HepG2 (cell line): Measurements from ENCODE around the gene NKPD1. TPM values are rescaled to one million over a fixed set of nuclear protein-coding genes. Genes with fewer than 3 reads are reported as not detected.
A peak's percentile ranks its signal among the peaks of the same experiment; 100 is the strongest.

ENCODE experiments used
- CAMTA2 ChIP-seq: sonication (generic); formaldehyde crosslinking; IDR thresholded peaks from 2 replicates; pipeline ENCODE4 v1.4.0; 2020; ENCODE audit warnings: mild to moderate bottlenecking, missing genetic modification reagents, borderline replicate concordance
- CEBPB ChIP-seq: IDR thresholded peaks from 2 replicates; pipeline ENCODE4 v1.6.1; 2011; ENCODE audit warnings: low read depth, low read length, improper control_type of control experiment, borderline replicate concordance
- ELK4 ChIP-seq: sonication (generic); formaldehyde crosslinking; IDR thresholded peaks from 2 replicates; pipeline ENCODE4 v1.9.0; 2021; ENCODE audit warnings: missing genetic modification reagents, borderline replicate concordance
- HMG20B ChIP-seq: conservative IDR thresholded peaks from 2 replicates; pipeline ENCODE4 v1.6.1; 2016; ENCODE audit warnings: missing genetic modification reagents, missing compliant biosample characterization
- KAT8 ChIP-seq: IDR thresholded peaks from 2 replicates; pipeline ENCODE4 v1.6.1; 2016; ENCODE audit warnings: missing genetic modification reagents, missing compliant biosample characterization
- LBX2 ChIP-seq: sonication (generic); formaldehyde crosslinking; IDR thresholded peaks from 2 replicates; pipeline ENCODE4 v1.5.0; 2020; ENCODE audit warnings: missing genetic modification reagents, mild to moderate bottlenecking, borderline replicate concordance
- MEIS2 ChIP-seq: sonication (generic); formaldehyde crosslinking; IDR thresholded peaks from 2 replicates; pipeline ENCODE4 v1.9.0; 2021; ENCODE audit warnings: mild to moderate bottlenecking, missing genetic modification reagents
- NFYC ChIP-seq: IDR thresholded peaks from 2 replicates; pipeline ENCODE4 v1.6.1; 2016; ENCODE audit warnings: missing genetic modification reagents, missing compliant biosample characterization
- NRL ChIP-seq: sonication (generic); formaldehyde crosslinking; IDR thresholded peaks from 2 replicates; pipeline ENCODE4 v1.5.0; 2020; ENCODE audit warnings: missing genetic modification reagents, mild to moderate bottlenecking, moderate library complexity, borderline replicate concordance
- RBAK ChIP-seq: sonication (generic); formaldehyde crosslinking; IDR thresholded peaks from 2 replicates; pipeline ENCODE4 v1.5.1; 2020; ENCODE audit warnings: mild to moderate bottlenecking, missing genetic modification reagents
- REST ChIP-seq, 2 experiments: IDR thresholded peaks; 2 replicates each; pipeline ENCODE4 v1.6.1; 2011 to 2012; ENCODE audit warnings: low read length in 2 of 2, borderline replicate concordance in 1 of 2, low read depth in 1 of 2, mild to moderate bottlenecking in 1 of 2, moderate library complexity in 1 of 2
- SALL1 ChIP-seq: sonication (generic); formaldehyde crosslinking; IDR thresholded peaks from 2 replicates; pipeline ENCODE4 v1.8.0; 2022; ENCODE audit warnings: mild to moderate bottlenecking, missing genetic modification reagents
- THAP8 ChIP-seq: sonication (generic); formaldehyde crosslinking; IDR thresholded peaks from 2 replicates; pipeline ENCODE4 v1.5.1; 2020; ENCODE audit warnings: missing genetic modification reagents, mild to moderate bottlenecking, borderline replicate concordance
- ZFX ChIP-seq: sonication (generic); formaldehyde crosslinking; IDR thresholded peaks from 2 replicates; pipeline ENCODE4 v1.4.0; 2020; ENCODE audit warnings: mild to moderate bottlenecking, low read depth, missing genetic modification reagents, moderate library complexity
- ZNF235 ChIP-seq: sonication (generic); formaldehyde crosslinking; IDR thresholded peaks from 2 replicates; pipeline ENCODE4 v1.8.1; 2023; ENCODE audit warnings: mild to moderate bottlenecking, missing genetic modification reagents, borderline replicate concordance
- ZNF276 ChIP-seq: sonication (generic); formaldehyde crosslinking; IDR thresholded peaks from 2 replicates; pipeline ENCODE4 v1.4.0; 2020; ENCODE audit warnings: mild to moderate bottlenecking, low read depth, missing genetic modification reagents
- ZNF292 ChIP-seq: sonication (generic); formaldehyde crosslinking; IDR thresholded peaks from 2 replicates; pipeline ENCODE4 v1.8.1; 2022; ENCODE audit warnings: mild to moderate bottlenecking, low read depth, missing genetic modification reagents, borderline replicate concordance
- ZNF350 ChIP-seq: sonication (generic); formaldehyde crosslinking; IDR thresholded peaks from 2 replicates; pipeline ENCODE4 v1.4.0; 2020; ENCODE audit warnings: mild to moderate bottlenecking, low read depth, missing genetic modification reagents, borderline replicate concordance
- ZNF577 ChIP-seq: sonication (generic); formaldehyde crosslinking; IDR thresholded peaks from 2 replicates; pipeline ENCODE4 v1.4.0; 2020; ENCODE audit warnings: mild to moderate bottlenecking, low read depth, missing genetic modification reagents, borderline replicate concordance
- ZNF597 ChIP-seq: sonication (generic); formaldehyde crosslinking; IDR thresholded peaks from 2 replicates; pipeline ENCODE4 v1.5.0; 2020; ENCODE audit warnings: missing genetic modification reagents
- polyA plus RNA-seq, 8 experiments: library from polyadenylated mRNA; depleted of rRNA in 3 of 8; stranded (reverse) in 7 of 8; unstranded in 1 of 8; fragments of >200 nt; fragmentation: Illumina TruSeq in 4 of 8; extraction: Trizol in 4 of 8; gene quantifications; 2 replicates each; pipeline versions ENCODE4 v1.2.1 to v1.2.3, GENCODE V29; 2011 to 2016; ENCODE audit warnings: low read depth in 4 of 8, missing spikeins in 1 of 8, mixed read lengths in 1 of 8; ENCODE audit not compliant: insufficient read depth in 1 of 8
- total RNA-seq, 5 experiments: library from RNA; depleted of rRNA; stranded (reverse); fragments of >200 nt; fragmentation: Illumina TruSeq; extraction: Trizol; gene quantifications; 2 replicates each; pipeline ENCODE4 v1.2.3, GENCODE V29; 2016; ENCODE audit warnings: low read depth in 1 of 5

NKPD1 gene
- total and polyA plus RNA-seq, 2 of the 13 experiments (the other 11 are each of a cell fraction or from before 2014, with no cell fraction given): 0.03 TPM; not detected in 1

GRCh38 chr19:45125975-45126493 lies 34.7 kb downstream of the NKPD1 start (continued):
- TF ChIP-seq ZNF276 (CRISPR knock-in tag) (0 out of 2 replicates have a peak, but pooled peaks have one; percentile 17), LBX2 (CRISPR knock-in tag) (0 out of 2 replicates have a peak, but pooled peaks have one; percentile 48), KAT8 (no peak; the same call in 1 of the 2 replicates), NFYC (CRISPR knock-in tag) (no peak), ZNF292 (CRISPR knock-in tag) (no peak), ELK4 (CRISPR knock-in tag) (no peak), SALL1 (CRISPR knock-in tag) (peak; percentile 46), THAP8 (CRISPR knock-in tag) (no peak), ZNF577 (CRISPR knock-in tag) (no peak), HMG20B (CRISPR knock-in tag) (no peak), CEBPB (no peak), REST (IDR thresholded peaks at IDR 0.05; ENCODE audit: borderline replicate concordance in 1 of 2, low read depth in 1 of 2, low read length in 2 of 2) (no peak), NRL (CRISPR knock-in tag) (no peak), ZNF235 (no peak), ZFX (CRISPR knock-in tag) (peak; percentile 49), MEIS2 (CRISPR knock-in tag) (no peak), ZNF350 (CRISPR knock-in tag) (no peak), RBAK (CRISPR knock-in tag) (no peak), CAMTA2 (no peak), ZNF597 (CRISPR knock-in tag) (no peak)
